Right lobe of liver (tissue), 6 donors: ENCODE data around the gene SH2D4B. TPM values are rescaled to one million over a fixed set of nuclear protein-coding genes. Genes with fewer than 3 reads are reported as not detected.

Experiments used
- ATAC-seq, 4 donors: fragments of 200-7000 bp; cut with Tn5 transposase; one replicate each; pipeline ENCODE4 v1.9.1; 2020; ENCODE audit warnings: mild to moderate bottlenecking in 4 of 4, moderate library complexity in 4 of 4
- DNase-seq, 3 donors: peaks; one replicate each; pipeline ENCODE4 v3.0.0-alpha.2; 2020
- H3K27ac ChIP-seq, 3 donors: fragments of 200-600 bp; one replicate each; pipeline ENCODE4 v1.8.0; 2022
- H3K27me3 ChIP-seq, 2 donors: fragments of 200-600 bp; one replicate each; pipeline ENCODE4 v1.8.0; 2022
- H3K36me3 ChIP-seq, 4 donors: fragments of 200-600 bp; sonication (generic) in 1 of 4; one replicate each; pipeline versions ENCODE4 v1.5.1 to v1.8.0; 2017 to 2022; ENCODE audit warnings: control low read depth in 1 of 4
- H3K4me1 ChIP-seq, 4 donors: fragments of 200-600 bp; sonication (generic) in 1 of 4; one replicate each; pipeline versions ENCODE4 v1.5.1 to v1.8.0; 2017 to 2022; ENCODE audit warnings: control low read depth in 1 of 4
- H3K4me3 ChIP-seq, 3 donors: fragments of 200-600 bp; one replicate each; pipeline ENCODE4 v1.8.0; 2022
- H3K9me3 ChIP-seq, 4 donors: fragments of 200-600 bp; sonication (generic) in 1 of 4; one replicate each; pipeline versions ENCODE4 v1.5.1 to v1.8.0; 2017 to 2022; ENCODE audit warnings: control low read depth in 1 of 4
- POLR2A ChIP-seq: fragments of 450-650 bp; IDR thresholded peaks from one replicate; pipeline ENCODE4 v1.6.1; 2017; ENCODE audit warnings: antibody characterized with exemption, mild to moderate bottlenecking
- WGBS: methylation state at CpG from one replicate; pipeline ENCODE4 v1.1.6; 2018; ENCODE audit warnings: low coverage, low lambda C conversion rate; ENCODE audit not compliant: insufficient coverage; ENCODE audit errors: missing lambda C conversion rate; 5-methylcytosine and 5-hydroxymethylcytosine counted together
- intact Hi-C, 2 donors: fragments of 100-400 bp; cut with DNase I; formaldehyde crosslinking; loops; one replicate each; pipeline versions ENCODE4 v1.11.2 to v1.14.1; 2022
- total RNA-seq, 6 experiments: library from RNA; depleted of rRNA in 2 of 6; stranded (reverse); fragments of >200 nt in 2 of 6; fragmentation: NEBNext Ultra II Directional in 3 of 6; extraction: Animal tissue kit (Norgen Biotek cat#: 25700) in 3 of 6; gene quantifications; one replicate each; pipeline versions ENCODE4 v1.1.0 to v1.2.4, GENCODE V29; 2016 to 2023
- TF ChIP-seq, protein P1 (sequence below), 4 donors: fragments of 200-600 bp in 3 of 4; fragments of 450-650 bp in 1 of 4; IDR thresholded peaks; one replicate each; pipeline versions ENCODE4 v1.5.1 to v1.8.0; 2016 to 2022; ENCODE audit warnings: antibody characterized with exemption in 4 of 4, mild to moderate bottlenecking in 2 of 4
- donor health status: DM: no; HTN: yes; CAD: no.
- donor health status: DM: no; HTN: no; CAD: no.
- donor health status: DM: no; HTN: no; CAD: no.
- donor health status: DM: no; HTN: yes; CAD: no.
- donor health status: DM: no; HTN: yes; CAD: no.

SH2D4B gene
- total RNA-seq, 6 experiments from 2014 or later: not detected

DNA sequence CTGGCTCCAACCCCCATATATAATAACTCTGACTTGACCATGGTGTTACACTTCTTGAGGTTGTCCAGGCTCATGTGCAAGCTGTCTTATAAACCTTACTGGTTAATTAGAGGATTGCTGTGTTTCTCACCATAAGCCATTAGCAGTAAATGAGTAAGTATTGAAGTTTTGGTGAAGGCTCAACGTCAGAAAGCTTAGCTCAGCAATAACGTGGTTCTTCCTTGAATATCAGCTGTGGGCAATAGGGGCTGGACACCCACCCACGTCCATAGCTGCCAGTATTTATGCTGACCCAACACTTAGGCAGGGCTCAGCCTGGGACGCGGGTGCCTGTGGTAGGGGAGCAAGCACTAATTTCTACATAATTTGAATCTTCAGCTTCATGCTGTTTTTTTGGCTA is 134.1 kb downstream of the SH2D4B start:
- no peak for ATAC-seq
- WGBS: 28% methylated on average over 3 of the region's 5 CpGs
- no peaks in the 10 kb centered on the region for H3K27me3 ChIP-seq
- no peaks in the 10 kb centered on the region for H3K4me1 ChIP-seq
- H3K27ac ChIP-seq: no peak overlapping the region
- H3K9me3 ChIP-seq: no peaks in the 10 kb centered on the region
- TF ChIP-seq POLR2A: no peak
- TF ChIP-seq, protein P1, sequence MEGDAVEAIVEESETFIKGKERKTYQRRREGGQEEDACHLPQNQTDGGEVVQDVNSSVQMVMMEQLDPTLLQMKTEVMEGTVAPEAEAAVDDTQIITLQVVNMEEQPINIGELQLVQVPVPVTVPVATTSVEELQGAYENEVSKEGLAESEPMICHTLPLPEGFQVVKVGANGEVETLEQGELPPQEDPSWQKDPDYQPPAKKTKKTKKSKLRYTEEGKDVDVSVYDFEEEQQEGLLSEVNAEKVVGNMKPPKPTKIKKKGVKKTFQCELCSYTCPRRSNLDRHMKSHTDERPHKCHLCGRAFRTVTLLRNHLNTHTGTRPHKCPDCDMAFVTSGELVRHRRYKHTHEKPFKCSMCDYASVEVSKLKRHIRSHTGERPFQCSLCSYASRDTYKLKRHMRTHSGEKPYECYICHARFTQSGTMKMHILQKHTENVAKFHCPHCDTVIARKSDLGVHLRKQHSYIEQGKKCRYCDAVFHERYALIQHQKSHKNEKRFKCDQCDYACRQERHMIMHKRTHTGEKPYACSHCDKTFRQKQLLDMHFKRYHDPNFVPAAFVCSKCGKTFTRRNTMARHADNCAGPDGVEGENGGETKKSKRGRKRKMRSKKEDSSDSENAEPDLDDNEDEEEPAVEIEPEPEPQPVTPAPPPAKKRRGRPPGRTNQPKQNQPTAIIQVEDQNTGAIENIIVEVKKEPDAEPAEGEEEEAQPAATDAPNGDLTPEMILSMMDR (IDR thresholded peaks at IDR 0.05): no peak
- DNase-seq: no peak
- no peak overlapping the region for H3K4me3 ChIP-seq
- intact Hi-C loops: no loop called here
- H3K36me3 ChIP-seq: no peaks in the 10 kb centered on the region

- ATAC-seq: no peak
- no peak for DNase-seq
- H3K4me3 ChIP-seq: no peak overlapping the region
- no peaks in the 10 kb centered on the region for H3K9me3 ChIP-seq
- no peaks in the 10 kb centered on the region for H3K27me3 ChIP-seq
- H3K27ac ChIP-seq: no peak overlapping the region
- intact Hi-C loops: no loop called here
- no peaks in the 10 kb centered on the region for H3K36me3 ChIP-seq
- TF ChIP-seq, protein P1 (IDR thresholded peaks at IDR 0.05): no peak
- TF ChIP-seq POLR2A: no peak
- 75% methylated on average over 3 of the region's 3 CpGs for WGBS
- no peaks in the 10 kb centered on the region for H3K4me1 ChIP-seq
Measured at GRCh38 chr10:80672613-80673012, 134.9 kb downstream of the SH2D4B start.

- Histone ChIP-seq H3K27ac (no peak overlapping the region), H3K4me3 (no peak overlapping the region), H3K4me1 (no peaks in the 10 kb centered on the region), H3K36me3 (no peaks in the 10 kb centered on the region), H3K9me3 (no peaks in the 10 kb centered on the region), H3K27me3 (no peaks in the 10 kb centered on the region)
- ATAC-seq (no peak), DNase-seq (no peak)
- WGBS: 27% methylated on average over 1 of the region's 1 CpG
- no peak for TF ChIP-seq POLR2A
- TF ChIP-seq, protein P1 (IDR thresholded peaks at IDR 0.05): no peak
- intact Hi-C loops: no loop called here
Measured at GRCh38 chr10:80674809-80675208, 137.1 kb downstream of the SH2D4B start.

GRCh38 chr10:80681142-80681541 is 143.4 kb downstream of the SH2D4B start:
- WGBS: 67% methylated on average over 1 of the region's 1 CpG
- TF ChIP-seq, protein P1 (IDR thresholded peaks at IDR 0.05): no peak
- no peak for TF ChIP-seq POLR2A
- DNase-seq (no peak), ATAC-seq (no peak)
- no peaks in the 10 kb centered on the region for H3K36me3 ChIP-seq
- H3K4me1 ChIP-seq: no peaks in the 10 kb centered on the region
- H3K27ac ChIP-seq: no peak overlapping the region
- no peak overlapping the region for H3K4me3 ChIP-seq
- no peaks in the 10 kb centered on the region for H3K27me3 ChIP-seq
- intact Hi-C loops: no loop called here
- no peaks in the 10 kb centered on the region for H3K9me3 ChIP-seq

- Histone ChIP-seq H3K9me3 (no peaks in the 10 kb centered on the region), H3K4me3 (no peak overlapping the region), H3K4me1 (no peaks in the 10 kb centered on the region), H3K27me3 (no peaks in the 10 kb centered on the region), H3K27ac (no peak overlapping the region), H3K36me3 (no peaks in the 10 kb centered on the region)
- WGBS: 36% methylated on average over 1 of the region's 1 CpG
- DNase-seq (no peak), ATAC-seq (peak in 1 of 4 donors; percentile 30)
- intact Hi-C loops: no loop called here
- no peak for TF ChIP-seq POLR2A
- TF ChIP-seq, protein P1 (IDR thresholded peaks at IDR 0.05): no peak
Measured at GRCh38 chr10:80684259-80684658, 146.6 kb downstream of the SH2D4B start.
